Vagina (tissue), 2 donors: ENCODE results near the gene C2orf76.

Source experiments
- CTCF ChIP-seq, 3 experiments: fragments of 450-650 bp in 2 of 3; fragments of 200-600 bp in 1 of 3; sonication (generic) in 1 of 3; IDR thresholded peaks; one replicate each; pipeline ENCODE4 v1.5.1; 2017 to 2019; ENCODE audit warnings: antibody characterized with exemption in 3 of 3, mild to moderate bottlenecking in 2 of 3, moderate library complexity in 2 of 3
- POLR2A ChIP-seq, 2 donors: fragments of 450-650 bp; IDR thresholded peaks; one replicate each; pipeline ENCODE4 v1.6.1; 2017; ENCODE audit warnings: antibody characterized with exemption in 2 of 2, mild to moderate bottlenecking in 2 of 2, moderate library complexity in 2 of 2

GRCh38 chr2:119289093-119289492 is 77.5 kb downstream of the C2orf76 start:
- TF ChIP-seq CTCF (IDR thresholded peaks at IDR 0.05): no peak
- no peak for TF ChIP-seq POLR2A (IDR thresholded peaks at IDR 0.05)
